Trophoblast cell (in vitro differentiated cells and primary cell): ENCODE data around the gene TMCC1.

Source experiments
- DNase-seq, 2 donors: peaks; one replicate each; pipeline ENCODE4 v3.0.0-alpha.2; 2016
- H2AFZ ChIP-seq: 2 replicates; pipeline ENCODE4 v1.6.1; 2013; ENCODE audit warnings: low read length, moderate library complexity, mild to moderate bottlenecking; ENCODE audit not compliant: insufficient read depth, poor library complexity
- H2AK5ac ChIP-seq: 2 replicates; pipeline ENCODE4 v1.6.1; 2013; ENCODE audit warnings: mild to moderate bottlenecking, low read length
- H2BK120ac ChIP-seq: 2 replicates; pipeline ENCODE4 v1.6.1; 2013; ENCODE audit warnings: low read length, mild to moderate bottlenecking, moderate library complexity; ENCODE audit not compliant: insufficient read depth, poor library complexity
- H2BK12ac ChIP-seq: 2 replicates; pipeline ENCODE4 v1.6.1; 2013; ENCODE audit warnings: mild to moderate bottlenecking, low read length, moderate library complexity
- H2BK5ac ChIP-seq: 2 replicates; pipeline ENCODE4 v1.6.1; 2013; ENCODE audit warnings: low read length, low read depth, moderate library complexity, mild to moderate bottlenecking; ENCODE audit not compliant: poor library complexity
- H3K14ac ChIP-seq: 2 replicates; pipeline ENCODE4 v1.6.1; 2013; ENCODE audit warnings: mild to moderate bottlenecking, low read length
- H3K18ac ChIP-seq: 2 replicates; pipeline ENCODE4 v1.6.1; 2013; ENCODE audit warnings: mild to moderate bottlenecking, low read length
- H3K23ac ChIP-seq: 2 replicates; pipeline ENCODE4 v1.6.1; 2013; ENCODE audit warnings: low read length
- H3K27ac ChIP-seq: 2 replicates; pipeline ENCODE4 v1.5.1; 2013; ENCODE audit warnings: low read depth, mild to moderate bottlenecking, inconsistent platforms, low read length, moderate library complexity
- H3K27me3 ChIP-seq: 2 replicates; pipeline ENCODE4 v1.6.1; 2013; ENCODE audit warnings: inconsistent platforms, mild to moderate bottlenecking, low read length, moderate library complexity; ENCODE audit not compliant: insufficient read depth
- H3K36me3 ChIP-seq, 2 experiments: 1 replicate in 1 of 2; 2 replicates in 1 of 2; pipeline ENCODE4 v1.6.1; 2013; ENCODE audit warnings: low read length in 2 of 2, mild to moderate bottlenecking in 2 of 2, moderate library complexity in 1 of 2; ENCODE audit not compliant: insufficient read depth in 2 of 2, control insufficient read depth in 1 of 2
- H3K4ac ChIP-seq: 2 replicates; pipeline ENCODE4 v1.6.1; 2013; ENCODE audit warnings: low read depth, mild to moderate bottlenecking, low read length, moderate library complexity
- H3K4me1 ChIP-seq, 2 experiments: 1 replicate in 1 of 2; 2 replicates in 1 of 2; pipeline ENCODE4 v1.6.1; 2013; ENCODE audit warnings: low read length in 2 of 2, mild to moderate bottlenecking in 2 of 2, moderate library complexity in 1 of 2; ENCODE audit not compliant: insufficient read depth in 2 of 2, control insufficient read depth in 1 of 2
- H3K4me2 ChIP-seq: 2 replicates; pipeline ENCODE4 v1.6.1; 2013; ENCODE audit warnings: inconsistent platforms, mild to moderate bottlenecking, low read length, moderate library complexity
- H3K4me3 ChIP-seq: 2 replicates; pipeline ENCODE4 v1.5.1; 2013; ENCODE audit warnings: mild to moderate bottlenecking, low read depth, low read length, inconsistent platforms
- H3K79me1 ChIP-seq: one replicate; pipeline ENCODE4 v1.6.1; 2013; ENCODE audit warnings: low read length
- H3K79me2 ChIP-seq: 2 replicates; pipeline ENCODE4 v1.6.1; 2013; ENCODE audit warnings: low read length, mild to moderate bottlenecking; ENCODE audit not compliant: control insufficient read depth, insufficient read depth, poor library complexity
- H3K9ac ChIP-seq: 2 replicates; pipeline ENCODE4 v1.6.1; 2013; ENCODE audit warnings: mild to moderate bottlenecking, low read length
- H3K9me3 ChIP-seq: 2 replicates; pipeline ENCODE4 v1.6.1; 2013; ENCODE audit warnings: low read depth, mild to moderate bottlenecking, control low read depth, inconsistent platforms, low read length; ENCODE audit not compliant: insufficient read depth
- H4K12ac ChIP-seq: 2 replicates; pipeline ENCODE4 v1.6.1; 2013; ENCODE audit warnings: low read depth, mild to moderate bottlenecking, low read length, moderate library complexity
- H4K8ac ChIP-seq: 2 replicates; pipeline ENCODE4 v1.6.1; 2013; ENCODE audit warnings: low read depth, mild to moderate bottlenecking, low read length, moderate library complexity
- H4K91ac ChIP-seq: one replicate; pipeline ENCODE4 v1.6.1; 2013; ENCODE audit warnings: low read depth, mild to moderate bottlenecking, low read length, moderate library complexity
- WGBS: extraction: QIAGEN DNeasy Blood & Tissue Kit; methylation state at CpG from one replicate; pipeline ENCODE4 v1.1.7; 2013; ENCODE audit warnings: missing lambda C conversion rate; ENCODE audit not compliant: insufficient read length, insufficient coverage; ENCODE audit errors: extremely low coverage; 5-methylcytosine and 5-hydroxymethylcytosine counted together

TMCC1 gene

DNA sequence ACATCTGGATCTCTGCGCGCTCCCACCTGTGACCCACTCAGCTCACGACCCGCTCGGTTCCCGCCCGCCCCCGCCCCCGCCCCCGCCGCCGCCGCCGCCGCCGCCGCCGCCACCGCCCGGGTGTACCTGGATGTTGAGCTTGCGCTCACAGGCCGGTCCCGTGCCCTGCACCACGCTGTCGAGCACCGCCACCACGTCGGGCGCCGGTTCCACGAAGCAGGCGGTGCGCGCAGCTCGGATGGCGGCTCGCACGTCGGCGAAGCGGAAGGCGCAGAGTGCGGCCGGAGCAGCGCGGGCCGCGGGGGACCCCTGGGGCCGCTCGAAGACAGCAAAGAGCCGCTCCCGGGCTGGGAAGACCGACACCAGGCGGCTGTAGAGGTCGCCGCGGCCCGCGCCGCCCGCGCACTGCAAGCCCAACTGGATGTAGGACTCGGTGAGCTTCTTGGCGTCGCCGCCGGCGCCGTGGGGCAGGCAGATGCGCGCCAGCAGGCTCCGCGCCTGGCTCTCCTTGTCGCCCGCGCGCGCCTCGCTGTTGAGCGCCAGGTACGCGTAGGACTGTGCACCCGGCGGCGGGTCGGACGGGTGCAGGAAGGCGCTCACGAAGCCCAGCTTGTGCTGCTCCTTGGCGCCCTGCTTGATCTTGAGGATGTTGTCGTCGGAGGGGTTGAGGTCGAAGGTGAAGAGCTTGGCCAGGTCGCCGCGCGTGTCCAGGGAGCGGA lies 288.1 kb downstream of the TMCC1 start:
- H3K79me2 ChIP-seq, result peaks cover 58% of the 10 kb centered on the region
- peak overlapping the region; percentile 96 for H3K4me3 ChIP-seq
- peak overlapping the region; percentile 72 for H4K91ac ChIP-seq
- peak; percentile 59 to 76 for DNase-seq
- peak overlapping the region; percentile 57 for H4K8ac ChIP-seq
- H3K4ac ChIP-seq, result peak overlapping the region; percentile 91
- peak overlapping the region; percentile 93 for H3K4me2 ChIP-seq
- H2BK12ac ChIP-seq, result peak overlapping the region; percentile 21
- H2AK5ac ChIP-seq, result peak overlapping the region; percentile 16
- peak overlapping the region; percentile 69 for H3K18ac ChIP-seq
- H3K9ac ChIP-seq, result peak overlapping the region; percentile 94
- H3K27ac ChIP-seq, result peak overlapping the region; percentile 79
- H3K36me3 ChIP-seq, result peaks cover 2 to 5% of the 10 kb centered on the region in 2 experiments
- peak overlapping the region; percentile 2 for H2AFZ ChIP-seq
- H3K9me3 ChIP-seq, result no peaks in the 10 kb centered on the region
- no CpG with 5 or more reads among the region's 98 CpGs for WGBS
- H3K79me1 ChIP-seq, result peaks cover 60% of the 10 kb centered on the region
- peaks cover 46 to 58% of the 10 kb centered on the region in 2 experiments for H3K4me1 ChIP-seq
- peak overlapping the region; percentile 18 for H2BK120ac ChIP-seq
- H4K12ac ChIP-seq, result no peak overlapping the region
- no peak overlapping the region for H3K23ac ChIP-seq
- no peaks in the 10 kb centered on the region for H3K27me3 ChIP-seq
- peak overlapping the region; percentile 13 for H2BK5ac ChIP-seq
- H3K14ac ChIP-seq, result peak overlapping the region; percentile 88

GRCh38 chr3:129604767-129605166 lies 288.7 kb downstream of the TMCC1 start:
- Histone ChIP-seq H3K27me3 (no peaks in the 10 kb centered on the region), H2BK120ac (no peak overlapping the region), H3K14ac (no peak overlapping the region), H3K9me3 (no peaks in the 10 kb centered on the region), H3K4me1 (peaks cover 46 to 59% of the 10 kb centered on the region in 2 experiments), H3K79me1 (peaks cover 59% of the 10 kb centered on the region), H3K4me3 (peak overlapping the region; percentile 96), H3K9ac (peak overlapping the region; percentile 1), H3K27ac (no peak overlapping the region), H2AK5ac (no peak overlapping the region), H2BK5ac (no peak overlapping the region), H3K4ac (peak overlapping the region; percentile 10), H3K4me2 (peak overlapping the region; percentile 93), H4K8ac (no peak overlapping the region), H2BK12ac (no peak overlapping the region), H4K12ac (no peak overlapping the region), H3K36me3 (peaks cover 2 to 5% of the 10 kb centered on the region in 2 experiments), H3K18ac (peak overlapping the region; percentile 3), H4K91ac (no peak overlapping the region), H3K79me2 (peaks cover 60% of the 10 kb centered on the region), H2AFZ (no peak overlapping the region), H3K23ac (peak overlapping the region; percentile 13)
- no peak for DNase-seq
- no CpG with 5 or more reads among the region's 12 CpGs for WGBS

- Histone ChIP-seq H3K23ac (no peak overlapping the region), H3K14ac (peak overlapping the region; percentile 61), H2AFZ (no peak overlapping the region), H3K4me1 (peaks cover 49 to 60% of the 10 kb centered on the region in 2 experiments), H3K4me3 (peak overlapping the region; percentile 96), H3K9ac (peak overlapping the region; percentile 18), H3K9me3 (no peaks in the 10 kb centered on the region), H4K8ac (no peak overlapping the region), H3K4ac (peak overlapping the region; percentile 80), H2BK5ac (peak overlapping the region; percentile 43), H3K27me3 (no peaks in the 10 kb centered on the region), H2BK120ac (peak overlapping the region; percentile 49), H3K27ac (peak overlapping the region; percentile 76), H3K79me2 (peaks cover 62% of the 10 kb centered on the region), H4K12ac (no peak overlapping the region), H3K4me2 (peak overlapping the region; percentile 93), H2BK12ac (peak overlapping the region; percentile 52), H4K91ac (peak overlapping the region; percentile 81), H3K36me3 (peaks cover 2 to 5% of the 10 kb centered on the region in 2 experiments), H2AK5ac (no peak overlapping the region), H3K18ac (peak overlapping the region; percentile 27), H3K79me1 (peaks cover 60% of the 10 kb centered on the region)
- WGBS, result no CpG with 5 or more reads among the region's 8 CpGs
- no peak for DNase-seq
Measured at GRCh38 chr3:129603991-129604749, 289.3 kb downstream of the TMCC1 start.

DNA sequence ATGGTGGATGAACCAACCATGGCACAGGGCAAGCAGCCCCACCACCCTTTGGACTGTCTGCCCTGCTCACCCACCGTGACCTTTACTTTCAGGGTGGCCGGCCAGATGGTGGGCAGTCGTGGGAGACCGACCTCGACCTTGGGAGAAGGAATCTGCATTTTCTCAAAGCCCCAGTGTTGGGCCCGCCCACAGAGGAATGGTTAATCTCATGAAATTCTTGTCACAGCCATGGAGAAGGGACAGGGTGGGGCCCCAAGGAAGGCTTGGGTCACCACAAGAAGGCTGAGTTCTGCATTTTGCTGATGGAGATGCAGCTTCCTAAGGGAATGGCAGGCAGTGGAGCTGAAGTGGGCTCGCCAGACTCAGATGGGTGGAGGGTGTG lies 290.0 kb downstream of the TMCC1 start:
- H2AK5ac ChIP-seq, result peak overlapping the region; percentile 24
- H3K23ac ChIP-seq, result no peak overlapping the region

More for the DNA sequence above, 290.0 kb downstream of the TMCC1 start:
- Histone ChIP-seq H4K8ac (peak overlapping the region; percentile 1), H3K4me1 (peaks cover 50 to 61% of the 10 kb centered on the region in 2 experiments), H3K9ac (peak overlapping the region; percentile 9), H3K27ac (peak overlapping the region; percentile 76), H2AFZ (no peak overlapping the region), H3K79me1 (peaks cover 59% of the 10 kb centered on the region), H4K12ac (no peak overlapping the region), H3K9me3 (no peaks in the 10 kb centered on the region), H2BK120ac (peak overlapping the region; percentile 49), H3K27me3 (no peaks in the 10 kb centered on the region), H3K36me3 (peaks cover 2 to 5% of the 10 kb centered on the region in 2 experiments), H3K4me2 (peak overlapping the region; percentile 93), H3K4me3 (peak overlapping the region; percentile 40), H3K18ac (peak overlapping the region; percentile 27), H4K91ac (peak overlapping the region; percentile 81), H3K79me2 (peaks cover 67% of the 10 kb centered on the region), H3K4ac (peak overlapping the region; percentile 80), H3K14ac (peak overlapping the region; percentile 69), H2BK12ac (peak overlapping the region; percentile 53), H2BK5ac (peak overlapping the region; percentile 43)
- DNase-seq, result no peak
- no CpG with 5 or more reads among the region's 7 CpGs for WGBS
